PC-3 (cell line): ENCODE measurements around the gene ERV3-1. TPM values are rescaled to one million over a fixed set of nuclear protein-coding genes. Genes with fewer than 3 reads are reported as not detected.
"Not testable (repeated sequence)": the region's sequence is repeated elsewhere in the genome, so short reads cannot be mapped to it uniquely, and the experiment has no call there.

ENCODE experiments used
- ATAC-seq: fragments of 200-7000 bp; cut with Tn5 transposase; 2 replicates; pipeline ENCODE4 v1.9.1; 2020; ENCODE audit warnings: mild to moderate bottlenecking, moderate library complexity
- BruUV-seq: library from RNA; stranded (reverse); fragments of 400-500 nt; replicated peaks from 2 replicates; lab custom pipeline; 2021; lab: Mats Ljungman, UMichigan
- CTCF ChIA-PET: fragments of 300-600 bp; sonication (Branson Sonifier 250); formaldehyde crosslinking; loops from one replicate; lab custom pipeline; 2022; ENCODE audit warnings: antibody characterized with exemption; lab: Charles Lee
- POLR2A ChIA-PET: fragments of 300-600 bp; sonication (Branson Sonifier 250); formaldehyde crosslinking; loops from one replicate; lab custom pipeline; 2022; ENCODE audit warnings: antibody characterized with exemption; ENCODE audit not compliant: unreplicated experiment; lab: Charles Lee
- DNase-seq: peaks from one replicate; pipeline ENCODE4 v3.0.0-alpha.2; 2015
- H2AFZ ChIP-seq: fragments of 300-600 bp; sonication (generic); 2 replicates; pipeline ENCODE4 v1.6.0; 2016; ENCODE audit warnings: antibody characterized with exemption, low read length
- H3F3A ChIP-seq: fragments of 300-600 bp; sonication (generic); one replicate; pipeline ENCODE4 v1.6.0; 2017; ENCODE audit warnings: antibody characterized with exemption, low read length, control low read depth, mild to moderate bottlenecking; ENCODE audit not compliant: unreplicated experiment
- H3K27ac ChIP-seq: fragments of 300-600 bp; sonication (generic); 2 replicates; pipeline ENCODE4 v1.5.1; 2016; ENCODE audit warnings: mild to moderate bottlenecking, low read length
- H3K27me3 ChIP-seq: fragments of 300-600 bp; sonication (generic); 2 replicates; pipeline ENCODE4 v1.6.1; 2016; ENCODE audit warnings: low read length, mixed read lengths
- H3K36me3 ChIP-seq: fragments of 300-600 bp; sonication (generic); 2 replicates; pipeline ENCODE4 v1.6.1; 2016; ENCODE audit warnings: low read depth, mixed run types, low read length, mixed read lengths
- H3K4me1 ChIP-seq: fragments of 300-600 bp; sonication (generic); 2 replicates; pipeline ENCODE4 v1.5.1; 2016; ENCODE audit warnings: low read length; ENCODE audit not compliant: insufficient read depth
- H3K4me2 ChIP-seq: fragments of 300-600 bp; sonication (generic); 2 replicates; pipeline ENCODE4 v1.6.0; 2016; ENCODE audit warnings: low read length
- H3K4me3 ChIP-seq: fragments of 300-600 bp; sonication (generic); 2 replicates; pipeline ENCODE4 v1.5.1; 2016; ENCODE audit warnings: mild to moderate bottlenecking, low read length, mixed read lengths
- H3K79me2 ChIP-seq: fragments of 300-600 bp; sonication (generic); 2 replicates; pipeline ENCODE4 v1.6.1; 2017; ENCODE audit warnings: low read length, mixed read lengths
- H3K9ac ChIP-seq: fragments of 300-600 bp; sonication (generic); 2 replicates; pipeline ENCODE4 v1.6.0; 2016; ENCODE audit warnings: mild to moderate bottlenecking, low read length
- H3K9me2 ChIP-seq: fragments of 300-600 bp; sonication (generic); replicated peaks from 2 replicates; pipeline ENCODE4 v1.6.1; 2016; ENCODE audit warnings: mixed run types, low read length, mixed read lengths
- H3K9me3 ChIP-seq: fragments of 300-600 bp; sonication (generic); 2 replicates; pipeline ENCODE4 v1.6.1; 2016; ENCODE audit warnings: low read length, mixed read lengths
- H4K20me1 ChIP-seq: fragments of 300-600 bp; sonication (generic); 2 replicates; pipeline ENCODE4 v1.6.1; 2016; ENCODE audit warnings: low read length, mixed read lengths
- EZH2phosphoT487 ChIP-seq: fragments of 300-600 bp; sonication (generic); IDR thresholded peaks from 2 replicates; pipeline ENCODE4 v1.6.1; 2018; ENCODE audit warnings: mild to moderate bottlenecking, antibody characterized with exemption, low read length, borderline replicate concordance
- intact Hi-C: fragments of 100-400 bp; cut with micrococcal nuclease; formaldehyde crosslinking; loops from 2 replicates; pipeline ENCODE4 v1.9.0; 2023
- total RNA-seq: library from RNA; depleted of rRNA; stranded (reverse); fragments of >200 nt; gene quantifications from 2 replicates; pipeline ENCODE4 v1.2.3, GENCODE V29; 2014
- TF ChIP-seq, protein P1 (sequence below): fragments of 300-600 bp; sonication (generic); conservative IDR thresholded peaks from 2 replicates; pipeline ENCODE4 v1.5.1; 2017; ENCODE audit warnings: antibody characterized with exemption, low read depth, mild to moderate bottlenecking, low read length

ERV3-1 gene
- total RNA-seq, 1 experiment from 2014 or later, result 8.6 TPM

DNA sequence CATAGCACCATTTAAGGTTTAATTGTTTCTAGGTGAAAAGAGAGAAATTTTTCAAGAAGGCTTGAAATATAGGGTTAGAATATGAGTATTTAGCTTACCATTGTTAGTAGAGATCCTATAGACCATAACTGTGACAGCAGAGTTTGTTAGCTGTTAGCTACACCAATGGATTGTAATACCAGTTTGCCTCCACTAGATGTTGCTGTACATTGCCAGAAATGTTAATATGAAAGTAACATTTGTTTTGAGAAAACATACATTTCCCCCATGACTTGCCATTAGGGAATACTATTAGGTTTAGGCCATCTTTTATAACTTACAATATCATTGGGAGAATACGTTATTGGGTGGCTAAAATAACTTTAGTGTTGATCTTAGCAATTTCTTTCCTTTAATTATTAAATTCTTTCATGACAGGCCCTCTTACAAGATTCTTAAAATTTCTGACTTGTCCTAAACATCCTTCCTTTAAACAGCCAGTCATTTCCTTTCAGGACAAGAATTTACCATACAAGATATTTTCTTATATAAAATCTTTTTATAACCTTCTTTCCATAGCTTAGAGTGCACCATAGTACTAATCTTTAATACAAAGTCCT is 55.1 kb downstream of the ERV3-1 start:
- TF ChIP-seq, protein P1, sequence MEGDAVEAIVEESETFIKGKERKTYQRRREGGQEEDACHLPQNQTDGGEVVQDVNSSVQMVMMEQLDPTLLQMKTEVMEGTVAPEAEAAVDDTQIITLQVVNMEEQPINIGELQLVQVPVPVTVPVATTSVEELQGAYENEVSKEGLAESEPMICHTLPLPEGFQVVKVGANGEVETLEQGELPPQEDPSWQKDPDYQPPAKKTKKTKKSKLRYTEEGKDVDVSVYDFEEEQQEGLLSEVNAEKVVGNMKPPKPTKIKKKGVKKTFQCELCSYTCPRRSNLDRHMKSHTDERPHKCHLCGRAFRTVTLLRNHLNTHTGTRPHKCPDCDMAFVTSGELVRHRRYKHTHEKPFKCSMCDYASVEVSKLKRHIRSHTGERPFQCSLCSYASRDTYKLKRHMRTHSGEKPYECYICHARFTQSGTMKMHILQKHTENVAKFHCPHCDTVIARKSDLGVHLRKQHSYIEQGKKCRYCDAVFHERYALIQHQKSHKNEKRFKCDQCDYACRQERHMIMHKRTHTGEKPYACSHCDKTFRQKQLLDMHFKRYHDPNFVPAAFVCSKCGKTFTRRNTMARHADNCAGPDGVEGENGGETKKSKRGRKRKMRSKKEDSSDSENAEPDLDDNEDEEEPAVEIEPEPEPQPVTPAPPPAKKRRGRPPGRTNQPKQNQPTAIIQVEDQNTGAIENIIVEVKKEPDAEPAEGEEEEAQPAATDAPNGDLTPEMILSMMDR, result peak; percentile 85
- no peak for TF ChIP-seq EZH2phosphoT487
- Histone ChIP-seq H2AFZ (no peak overlapping the region), H3K9me2 (no peaks in the 10 kb centered on the region), H4K20me1 (no peaks in the 10 kb centered on the region), H3K9ac (no peak overlapping the region), H3K4me3 (no peak overlapping the region), H3K4me1 (no peaks in the 10 kb centered on the region), H3K27me3 (peaks cover 12% of the 10 kb centered on the region), H3K27ac (no peak overlapping the region), H3F3A (no peaks in the 10 kb centered on the region), H3K9me3 (no peaks in the 10 kb centered on the region), H3K36me3 (no peaks in the 10 kb centered on the region), H3K79me2 (no peaks in the 10 kb centered on the region), H3K4me2 (no peak overlapping the region)
- intact Hi-C loops, result loop anchor here (1.0 to 10.0 kb wide), 4 partner anchors 87 to 523 kb away; no protein-coding TSS in a partner anchor
- ChIA-PET CTCF (interaction anchor here (0.5 to 0.7 kb wide), 2 partner anchors 271 to 643 kb away, joined by 3 read pairs; no protein-coding TSS in a partner anchor), POLR2A (no interaction called here)
- DNase-seq, result peak; percentile 74
- peak; percentile 68 for ATAC-seq
- BruUV-seq, result no TSS peak

- H2AFZ ChIP-seq, BruUV-seq, H4K20me1 ChIP-seq, DNase-seq, H3K79me2 ChIP-seq, ATAC-seq, H3K4me3 ChIP-seq, H3K27ac ChIP-seq, H3K9me2 ChIP-seq, H3K9me3 ChIP-seq, H3F3A ChIP-seq, H3K4me1 ChIP-seq, H3K36me3 ChIP-seq, POLR2A ChIA-PET, H3K4me2 ChIP-seq, H3K9ac ChIP-seq: not testable (repeated sequence)
- intact Hi-C loops, result loop anchor here (1.0 to 10.0 kb wide), 4 partner anchors 88 to 524 kb away; no protein-coding TSS in a partner anchor
- H3K27me3 ChIP-seq, result peaks cover 12% of the 10 kb centered on the region
- CTCF ChIA-PET, result interaction anchor here (0.7 kb wide), 1 partner anchor 642 kb away, joined by 3 read pairs; no protein-coding TSS in a partner anchor
These were observed 55.8 kb downstream of the ERV3-1 start for GRCh38 chr7:64950673-64951072.

GRCh38 chr7:64948774-64949173 is 57.7 kb downstream of the ERV3-1 start:
- H3K9me3 ChIP-seq, H3K4me1 ChIP-seq, H3K36me3 ChIP-seq, H3K4me3 ChIP-seq, H3F3A ChIP-seq, H3K9ac ChIP-seq, CTCF ChIA-PET, H3K27ac ChIP-seq, H4K20me1 ChIP-seq, ATAC-seq, DNase-seq, H3K9me2 ChIP-seq, BruUV-seq, H3K4me2 ChIP-seq, intact Hi-C loops, H3K79me2 ChIP-seq, H2AFZ ChIP-seq: not testable (repeated sequence)
- peaks cover 12% of the 10 kb centered on the region for H3K27me3 ChIP-seq
- POLR2A ChIA-PET, result interaction anchor here (0.6 kb wide), 1 partner anchor 399 kb away, joined by 4 read pairs; no protein-coding TSS in a partner anchor
